Right renal cortex interstitium (tissue), 3 donors: ENCODE measurements around the gene PHACTR2. TPM values are rescaled to one million over a fixed set of nuclear protein-coding genes. Genes with fewer than 3 reads are reported as not detected.
"Not testable (repeated sequence)": the region's sequence is repeated elsewhere in the genome, so short reads cannot be mapped to it uniquely, and the experiment has no call there.

ENCODE experiments used
- DNase-seq, 3 donors: peaks; one replicate each; pipeline ENCODE4 v3.0.0-alpha.2; 2013; ENCODE audit warnings: low read depth in 3 of 3, low spot score in 2 of 3
- polyA plus RNA-seq, 3 donors: library from polyadenylated mRNA; unstranded; fragments of 120-200 nt; gene quantifications; one replicate each; pipeline ENCODE4 v1.2.1, GENCODE V29; 2013; ENCODE audit not compliant: insufficient read length in 3 of 3

Gene PHACTR2
- polyA plus RNA-seq: 10 to 100 TPM; 31.8 to 39.0 (median 34.3) TPM

- no peak for DNase-seq
Observed at GRCh38 chr6:143677891-143678791, at the start of gene PHACTR2. PHACTR2 (plus strand) TSS chr6:143677965; CDS start chr6:143678164, 199 bp downstream.

- DNase-seq: no peak
Observed at GRCh38 chr6:143629104-143630080, 48.4 kb upstream of the PHACTR2 start.

GRCh38 chr6:143631196-143631595 lies 46.6 kb upstream of the PHACTR2 start:
- not testable (repeated sequence) for DNase-seq

- DNase-seq: no peak
Observed at GRCh38 chr6:143632894-143633293, 44.9 kb upstream of the PHACTR2 start.

- no peak for DNase-seq
Observed at GRCh38 chr6:143634486-143634885, 43.3 kb upstream of the PHACTR2 start.

- DNase-seq: no peak
Observed at GRCh38 chr6:143637691-143638090, 40.1 kb upstream of the PHACTR2 start.

GRCh38 chr6:143642403-143642802 lies 35.4 kb upstream of the PHACTR2 start:
- DNase-seq: no peak

- DNase-seq: no peak
Observed at GRCh38 chr6:143647191-143647590, 30.6 kb upstream of the PHACTR2 start.

GRCh38 chr6:143647732-143648131 lies 30.0 kb upstream of the PHACTR2 start:
- DNase-seq: no peak

- DNase-seq: not testable (repeated sequence)
Observed at GRCh38 chr6:143649319-143649718, 28.4 kb upstream of the PHACTR2 start.

GRCh38 chr6:143651328-143651727 lies 26.4 kb upstream of the PHACTR2 start:
- DNase-seq: not testable (repeated sequence)

GRCh38 chr6:143652841-143653331 lies 24.9 kb upstream of the PHACTR2 start:
- DNase-seq: no peak

GRCh38 chr6:143655541-143655940 lies 22.2 kb upstream of the PHACTR2 start:
- DNase-seq: no peak

- DNase-seq: no peak
Observed at GRCh38 chr6:143656026-143656425, 21.7 kb upstream of the PHACTR2 start.

GRCh38 chr6:143657809-143658208 lies 20.0 kb upstream of the PHACTR2 start:
- no peak for DNase-seq

GRCh38 chr6:143660170-143660569 lies 17.6 kb upstream of the PHACTR2 start:
- DNase-seq: not testable (repeated sequence)

- no peak for DNase-seq
Observed at GRCh38 chr6:143664171-143664570, 13.6 kb upstream of the PHACTR2 start.

- DNase-seq: not testable (repeated sequence)
Observed at GRCh38 chr6:143666007-143666406, 11.8 kb upstream of the PHACTR2 start.

- not testable (repeated sequence) for DNase-seq
Observed at GRCh38 chr6:143669483-143669882, 8.3 kb upstream of the PHACTR2 start.

GRCh38 chr6:143673669-143674068 lies 4.1 kb upstream of the PHACTR2 start:
- DNase-seq: no peak
